Right atrium auricular region (tissue), 2 donors: ENCODE results near the gene ZNF628. TPM values are rescaled to one million over a fixed set of nuclear protein-coding genes. Genes with fewer than 3 reads are reported as not detected.
"Not testable (repeated sequence)": the region's sequence is repeated elsewhere in the genome, so short reads cannot be mapped to it uniquely, and the experiment has no call there.

ENCODE experiments used
- DNase-seq: peaks from one replicate; pipeline ENCODE4 v3.0.0-alpha.2; 2019; ENCODE audit warnings: low spot score
- H3K27ac ChIP-seq, 2 donors: fragments of 200-600 bp; sonication (generic); 1 replicate in 1 of 2; 2 replicates in 1 of 2; pipeline ENCODE4 v1.5.1; 2016 to 2019
- H3K27me3 ChIP-seq, 2 donors: fragments of 200-600 bp; sonication (generic); one replicate each; pipeline versions ENCODE4 v1.5.1 to v1.6.0; 2017 to 2019
- H3K36me3 ChIP-seq: fragments of 200-600 bp; sonication (generic); one replicate; pipeline ENCODE4 v1.5.1; 2016
- H3K4me1 ChIP-seq, 2 donors: fragments of 200-600 bp; sonication (generic); one replicate each; pipeline versions ENCODE4 v1.5.1 to v1.6.0; 2017 to 2019
- H3K4me3 ChIP-seq, 2 donors: fragments of 200-600 bp; sonication (generic); 1 replicate in 1 of 2; 2 replicates in 1 of 2; pipeline ENCODE4 v1.5.1; 2017 to 2019; ENCODE audit warnings: mild to moderate bottlenecking in 1 of 2, moderate library complexity in 1 of 2
- H3K9me3 ChIP-seq, 2 donors: fragments of 200-600 bp; sonication (generic); one replicate each; pipeline ENCODE4 v1.5.1; 2019
- total RNA-seq, 2 donors: library from RNA; depleted of rRNA; stranded (reverse); fragments of >200 nt; gene quantifications; one replicate each; pipeline ENCODE4 v1.1.0, GENCODE V29; 2016
- TF ChIP-seq, protein P1 (sequence below), 2 donors: fragments of 200-600 bp; sonication (generic); IDR thresholded peaks; one replicate each; pipeline ENCODE4 v1.5.1; 2019; ENCODE audit warnings: antibody characterized with exemption in 2 of 2

ZNF628 gene
- total RNA-seq, 2 donors from 2014 or later, result 5.6 to 13.2 TPM

- no peak for DNase-seq
- H3K27ac ChIP-seq, result no peak overlapping the region
- H3K9me3 ChIP-seq, result no peaks in the 10 kb centered on the region
- TF ChIP-seq, protein P1, sequence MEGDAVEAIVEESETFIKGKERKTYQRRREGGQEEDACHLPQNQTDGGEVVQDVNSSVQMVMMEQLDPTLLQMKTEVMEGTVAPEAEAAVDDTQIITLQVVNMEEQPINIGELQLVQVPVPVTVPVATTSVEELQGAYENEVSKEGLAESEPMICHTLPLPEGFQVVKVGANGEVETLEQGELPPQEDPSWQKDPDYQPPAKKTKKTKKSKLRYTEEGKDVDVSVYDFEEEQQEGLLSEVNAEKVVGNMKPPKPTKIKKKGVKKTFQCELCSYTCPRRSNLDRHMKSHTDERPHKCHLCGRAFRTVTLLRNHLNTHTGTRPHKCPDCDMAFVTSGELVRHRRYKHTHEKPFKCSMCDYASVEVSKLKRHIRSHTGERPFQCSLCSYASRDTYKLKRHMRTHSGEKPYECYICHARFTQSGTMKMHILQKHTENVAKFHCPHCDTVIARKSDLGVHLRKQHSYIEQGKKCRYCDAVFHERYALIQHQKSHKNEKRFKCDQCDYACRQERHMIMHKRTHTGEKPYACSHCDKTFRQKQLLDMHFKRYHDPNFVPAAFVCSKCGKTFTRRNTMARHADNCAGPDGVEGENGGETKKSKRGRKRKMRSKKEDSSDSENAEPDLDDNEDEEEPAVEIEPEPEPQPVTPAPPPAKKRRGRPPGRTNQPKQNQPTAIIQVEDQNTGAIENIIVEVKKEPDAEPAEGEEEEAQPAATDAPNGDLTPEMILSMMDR (IDR thresholded peaks at IDR 0.05), result no peak
- no peak overlapping the region for H3K4me3 ChIP-seq
- no peaks in the 10 kb centered on the region for H3K36me3 ChIP-seq
- H3K27me3 ChIP-seq, result no peaks in the 10 kb centered on the region
- H3K4me1 ChIP-seq, result peaks cover 0 to 21% of the 10 kb centered on the region in 2 donors
These were observed 19.4 kb downstream of the ZNF628 start for GRCh38 chr19:55495646-55496349.

- H3K4me1 ChIP-seq, result peaks cover 0 to 17% of the 10 kb centered on the region in 2 donors
- not testable (repeated sequence) for H3K9me3 ChIP-seq, H3K36me3 ChIP-seq, H3K27me3 ChIP-seq, H3K27ac ChIP-seq, H3K4me3 ChIP-seq, DNase-seq
These were observed 20.4 kb downstream of the ZNF628 start for GRCh38 chr19:55496820-55497219.

DNA sequence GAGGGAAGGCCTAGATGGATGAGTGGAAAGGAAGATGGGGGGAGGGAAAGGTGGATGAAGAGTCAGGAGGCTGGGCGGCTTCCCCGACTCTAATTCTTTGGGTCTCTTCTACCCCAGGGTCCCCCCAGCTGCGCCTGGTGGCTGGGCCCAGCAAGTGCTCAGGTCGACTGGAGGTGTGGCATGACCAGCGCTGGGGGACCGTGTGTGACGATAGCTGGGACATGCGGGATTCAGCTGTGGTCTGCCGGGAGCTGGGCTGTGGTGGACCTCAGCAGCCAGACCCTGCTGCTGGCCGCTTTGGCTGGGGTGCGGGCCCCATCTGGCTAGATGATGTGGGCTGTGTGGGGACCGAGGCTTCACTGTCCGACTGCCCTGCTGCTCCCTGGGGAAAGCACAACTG, 21.3 kb downstream of the ZNF628 start:
- H3K4me3 ChIP-seq, result no peak overlapping the region
- TF ChIP-seq, protein P1 (IDR thresholded peaks at IDR 0.05), result no peak
- H3K27ac ChIP-seq, result no peak overlapping the region
- H3K36me3 ChIP-seq, result no peaks in the 10 kb centered on the region
- H3K27me3 ChIP-seq, result no peaks in the 10 kb centered on the region
- H3K4me1 ChIP-seq, result peaks cover 0 to 13% of the 10 kb centered on the region in 2 donors
- H3K9me3 ChIP-seq, result no peaks in the 10 kb centered on the region
- DNase-seq, result no peak

GRCh38 chr19:55498246-55498840, 21.9 kb downstream of the ZNF628 start:
- DNase-seq, result no peak
- Histone ChIP-seq H3K27ac (no peak overlapping the region), H3K36me3 (no peaks in the 10 kb centered on the region), H3K27me3 (no peaks in the 10 kb centered on the region), H3K4me3 (no peak overlapping the region), H3K9me3 (no peaks in the 10 kb centered on the region), H3K4me1 (peaks cover 0 to 9% of the 10 kb centered on the region in 2 donors)
- TF ChIP-seq, protein P1 (IDR thresholded peaks at IDR 0.05), result no peak

GRCh38 chr19:55500368-55500952, 24.0 kb downstream of the ZNF628 start:
- Histone ChIP-seq H3K27ac (no peak overlapping the region), H3K36me3 (no peaks in the 10 kb centered on the region), H3K9me3 (no peaks in the 10 kb centered on the region), H3K4me3 (no peak overlapping the region), H3K27me3 (no peaks in the 10 kb centered on the region), H3K4me1 (peaks cover 0 to 10% of the 10 kb centered on the region in 2 donors)
- TF ChIP-seq, protein P1 (IDR thresholded peaks at IDR 0.05), result no peak
- DNase-seq, result no peak

DNA sequence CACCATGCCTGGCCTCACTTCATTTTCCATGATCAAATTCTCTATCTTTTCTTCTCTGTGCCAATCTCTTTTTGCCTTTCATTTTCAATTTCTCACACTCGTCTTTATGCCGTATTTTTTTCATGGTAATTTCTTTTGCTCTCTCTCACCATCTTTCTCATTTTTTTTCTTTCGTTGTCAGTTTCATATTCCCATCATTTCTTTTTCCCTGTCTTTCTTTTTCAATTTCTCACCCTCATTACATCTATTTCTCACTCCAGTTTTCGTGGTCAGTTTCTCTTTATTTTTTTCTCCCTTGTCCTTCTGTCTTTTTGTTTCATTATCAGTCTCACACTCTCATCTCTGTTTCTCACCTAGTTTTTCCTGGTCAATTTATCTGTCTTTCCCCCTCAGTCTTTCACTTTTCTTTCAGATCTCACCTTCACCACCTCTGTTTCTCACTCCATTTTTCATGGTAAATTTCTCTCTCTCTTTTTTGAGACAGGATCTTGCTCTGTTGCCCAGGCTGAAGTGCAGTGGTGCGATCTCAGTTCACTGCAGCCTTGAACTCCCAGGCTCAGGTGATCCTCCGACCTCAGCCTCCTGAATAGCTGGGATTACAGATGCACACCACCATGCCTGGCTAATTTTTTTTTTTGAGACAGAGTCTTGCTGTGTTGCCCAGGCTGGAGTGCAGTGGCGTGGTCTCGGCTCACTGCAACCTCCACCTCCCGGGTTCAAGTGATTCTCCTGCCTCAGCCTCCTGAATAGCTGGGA, 26.0 kb downstream of the ZNF628 start:
- DNase-seq, result no peak
- Histone ChIP-seq H3K9me3 (no peaks in the 10 kb centered on the region), H3K36me3 (no peaks in the 10 kb centered on the region), H3K27ac (no peak overlapping the region), H3K4me3 (no peak overlapping the region), H3K4me1 (peaks cover 0 to 10% of the 10 kb centered on the region in 2 donors), H3K27me3 (no peaks in the 10 kb centered on the region)
- TF ChIP-seq, protein P1 (IDR thresholded peaks at IDR 0.05), result no peak
